ENCODE measurements around the gene PNKD. TPM values are rescaled to one million over a fixed set of nuclear protein-coding genes. Genes with fewer than 3 reads are reported as not detected.

PNKD gene
- total RNA-seq, 1 experiment from 2014 or later = 58.1 TPM

DNA sequence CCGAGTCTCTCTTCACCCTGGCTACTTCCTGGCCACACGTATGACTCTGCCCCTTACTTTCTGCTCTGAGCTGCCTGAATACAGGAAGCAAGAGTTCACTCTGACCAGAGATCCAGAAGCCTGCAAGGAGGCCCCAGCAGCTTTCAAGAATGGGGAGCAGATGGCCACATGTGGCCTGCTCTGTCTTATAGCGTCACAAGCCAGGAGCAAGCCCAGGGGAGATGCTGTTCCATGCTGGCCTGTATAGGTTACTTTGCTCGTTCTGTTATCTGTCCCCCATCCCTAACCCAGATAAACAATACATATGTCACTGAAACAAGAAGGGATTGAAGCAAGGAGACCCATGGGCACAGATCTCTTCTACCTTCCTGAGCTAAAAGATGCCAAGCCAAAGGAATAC is 4.3 kb downstream of the PNKD start (continued):
- no peak for TF ChIP-seq TCF7L2 (IDR thresholded peaks at IDR 0.05; ENCODE audit: borderline replicate concordance, extremely low read depth, insufficient read depth, insufficient read length)

DNA sequence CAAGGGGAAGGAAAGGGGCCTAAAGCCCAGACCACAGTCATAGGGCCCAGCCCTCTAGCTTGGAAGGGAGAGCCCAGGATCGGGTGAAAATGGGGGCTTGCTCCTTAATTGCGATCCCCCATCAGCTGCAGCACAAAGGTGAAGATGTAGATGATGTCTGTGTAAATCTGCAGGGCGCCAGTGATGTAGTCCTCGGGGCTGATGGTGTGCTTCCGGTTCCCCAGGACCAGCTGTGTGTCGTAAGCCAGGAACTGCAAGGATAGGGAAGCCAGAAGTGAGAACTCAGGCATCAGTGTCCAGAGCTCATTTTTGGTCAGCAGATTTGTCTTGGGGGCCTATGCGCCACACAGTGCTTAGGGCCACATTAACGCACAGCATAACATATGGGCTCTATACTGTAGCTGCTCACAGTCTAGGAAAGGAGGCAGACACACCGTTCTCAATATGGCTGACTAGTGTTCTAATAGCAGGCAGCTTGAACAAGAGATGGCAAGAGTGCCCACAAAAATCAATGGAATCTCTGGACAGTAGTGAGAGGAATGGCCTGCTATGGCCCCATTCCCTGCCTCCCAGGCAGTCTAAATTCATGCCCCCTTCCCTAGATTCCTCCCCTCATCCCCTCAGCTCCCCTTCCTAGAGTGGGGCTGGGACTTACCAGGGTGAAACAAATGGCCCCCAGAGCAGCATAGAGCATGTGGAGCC is 5.2 kb downstream of the PNKD start:
- intact Hi-C loops (cut with micrococcal nuclease) = no loop called here
- CTCF ChIA-PET = interaction anchor here (0.7 kb wide), 1 partner anchor 12 kb away, joined by 4 read pairs; no protein-coding TSS in a partner anchor
- POLR2A ChIA-PET = interaction anchor here (3.0 kb wide), 1 partner anchor 12 kb away, joined by 10 read pairs; no protein-coding TSS in a partner anchor
- no peak overlapping the region for H3K4me2 ChIP-seq (ENCODE audit: low read length)
- no peaks in the 10 kb centered on the region for H4K20me1 ChIP-seq (ENCODE audit: insufficient read depth)
- H3K4me3 ChIP-seq (replicated peaks in 1 of 2; ENCODE audit: low read depth in 1 of 2, low read length in 2 of 2) = no peak overlapping the region
- ATAC-seq (no peak), DNase-seq (ENCODE audit: low read depth, low spot score) (no peak)
- no peaks in the 10 kb centered on the region for H3K9me3 ChIP-seq (ENCODE audit: control insufficient read depth in 1 of 2, insufficient read depth in 1 of 2, low read depth in 1 of 2, low read length in 2 of 2)
- BruUV-seq (replicated peaks) = no TSS peak
- no peak overlapping the region for H2AFZ ChIP-seq (ENCODE audit: low read depth, low read length, poor library complexity, severe bottlenecking)
- no peak overlapping the region for H3K27ac ChIP-seq (ENCODE audit: low read depth, low read length)
- TF ChIP-seq ZNF274 (IDR thresholded peaks at IDR 0.05; ENCODE audit: low read depth, low read length) = no peak
- no peak for TF ChIP-seq CBX3 (IDR thresholded peaks at IDR 0.05; ENCODE audit: low read depth)
- TF ChIP-seq, protein P1, sequence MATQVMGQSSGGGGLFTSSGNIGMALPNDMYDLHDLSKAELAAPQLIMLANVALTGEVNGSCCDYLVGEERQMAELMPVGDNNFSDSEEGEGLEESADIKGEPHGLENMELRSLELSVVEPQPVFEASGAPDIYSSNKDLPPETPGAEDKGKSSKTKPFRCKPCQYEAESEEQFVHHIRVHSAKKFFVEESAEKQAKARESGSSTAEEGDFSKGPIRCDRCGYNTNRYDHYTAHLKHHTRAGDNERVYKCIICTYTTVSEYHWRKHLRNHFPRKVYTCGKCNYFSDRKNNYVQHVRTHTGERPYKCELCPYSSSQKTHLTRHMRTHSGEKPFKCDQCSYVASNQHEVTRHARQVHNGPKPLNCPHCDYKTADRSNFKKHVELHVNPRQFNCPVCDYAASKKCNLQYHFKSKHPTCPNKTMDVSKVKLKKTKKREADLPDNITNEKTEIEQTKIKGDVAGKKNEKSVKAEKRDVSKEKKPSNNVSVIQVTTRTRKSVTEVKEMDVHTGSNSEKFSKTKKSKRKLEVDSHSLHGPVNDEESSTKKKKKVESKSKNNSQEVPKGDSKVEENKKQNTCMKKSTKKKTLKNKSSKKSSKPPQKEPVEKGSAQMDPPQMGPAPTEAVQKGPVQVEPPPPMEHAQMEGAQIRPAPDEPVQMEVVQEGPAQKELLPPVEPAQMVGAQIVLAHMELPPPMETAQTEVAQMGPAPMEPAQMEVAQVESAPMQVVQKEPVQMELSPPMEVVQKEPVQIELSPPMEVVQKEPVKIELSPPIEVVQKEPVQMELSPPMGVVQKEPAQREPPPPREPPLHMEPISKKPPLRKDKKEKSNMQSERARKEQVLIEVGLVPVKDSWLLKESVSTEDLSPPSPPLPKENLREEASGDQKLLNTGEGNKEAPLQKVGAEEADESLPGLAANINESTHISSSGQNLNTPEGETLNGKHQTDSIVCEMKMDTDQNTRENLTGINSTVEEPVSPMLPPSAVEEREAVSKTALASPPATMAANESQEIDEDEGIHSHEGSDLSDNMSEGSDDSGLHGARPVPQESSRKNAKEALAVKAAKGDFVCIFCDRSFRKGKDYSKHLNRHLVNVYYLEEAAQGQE (IDR thresholded peaks at IDR 0.05; ENCODE audit: low read depth) = no peak
- TF ChIP-seq, protein P2, sequence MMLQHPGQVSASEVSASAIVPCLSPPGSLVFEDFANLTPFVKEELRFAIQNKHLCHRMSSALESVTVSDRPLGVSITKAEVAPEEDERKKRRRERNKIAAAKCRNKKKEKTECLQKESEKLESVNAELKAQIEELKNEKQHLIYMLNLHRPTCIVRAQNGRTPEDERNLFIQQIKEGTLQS (IDR thresholded peaks at IDR 0.05) = no peak
- H3K9ac ChIP-seq (ENCODE audit: low read length) = no peak overlapping the region
- H3K79me2 ChIP-seq (ENCODE audit: insufficient read depth, low read length) = peaks cover 12% of the 10 kb centered on the region; the same call in 1 of the 2 replicates
- H3K36me3 ChIP-seq (ENCODE audit: control insufficient read depth in 1 of 2, insufficient read depth in 2 of 2, low read length in 2 of 2) = peaks cover 36 to 51% of the 10 kb centered on the region in 2 experiments; a peak in 3 of 4 replicates
- H3K4me1 ChIP-seq (ENCODE audit: control insufficient read depth in 1 of 2, insufficient read depth in 2 of 2, low read length in 2 of 2) = peaks cover 13 to 22% of the 10 kb centered on the region in 2 experiments
- H3K9me2 ChIP-seq (ENCODE audit: insufficient read depth) = no peaks in the 10 kb centered on the region
- RAD21 ChIA-PET (ENCODE audit: low non-redundant PET in 1 of 2, low total read pairs in 2 of 2, uncharacterized antibody in 2 of 2, unreplicated experiment in 2 of 2) = no interaction called here
- no peaks in the 10 kb centered on the region for H3K27me3 ChIP-seq (ENCODE audit: insufficient read depth, low read length)
